Measurements from ENCODE around the gene RBMX2.
"Not testable (repeated sequence)": the region's sequence is repeated elsewhere in the genome, so short reads cannot be mapped to it uniquely, and the experiment has no call there.

Gene RBMX2

GRCh38 chrX:130414800-130415199 lies 13.0 kb downstream of the RBMX2 start:
- Histone ChIP-seq H3K9ac (ENCODE audit: low read length in 2 of 2) (no peak overlapping the region), H3K27me3 (ENCODE audit: control insufficient read depth in 1 of 2, insufficient read depth in 2 of 2, low read length in 2 of 2) (no peaks in the 10 kb centered on the region), H3K9me3 (ENCODE audit: control insufficient read depth in 2 of 2, low read length in 2 of 2) (no peaks in the 10 kb centered on the region), H3K4me1 (ENCODE audit: control insufficient read depth, insufficient read depth, low read length) (no peaks in the 10 kb centered on the region), H3K4me3 (ENCODE audit: low read length in 2 of 2) (no peak overlapping the region), H3K36me3 (ENCODE audit: control insufficient read depth in 2 of 2, insufficient read depth in 2 of 2, low read length in 2 of 2) (peaks cover 8 to 10% of the 10 kb centered on the region in 2 donors), H3K27ac (ENCODE audit: low read length) (no peak overlapping the region)

DNA sequence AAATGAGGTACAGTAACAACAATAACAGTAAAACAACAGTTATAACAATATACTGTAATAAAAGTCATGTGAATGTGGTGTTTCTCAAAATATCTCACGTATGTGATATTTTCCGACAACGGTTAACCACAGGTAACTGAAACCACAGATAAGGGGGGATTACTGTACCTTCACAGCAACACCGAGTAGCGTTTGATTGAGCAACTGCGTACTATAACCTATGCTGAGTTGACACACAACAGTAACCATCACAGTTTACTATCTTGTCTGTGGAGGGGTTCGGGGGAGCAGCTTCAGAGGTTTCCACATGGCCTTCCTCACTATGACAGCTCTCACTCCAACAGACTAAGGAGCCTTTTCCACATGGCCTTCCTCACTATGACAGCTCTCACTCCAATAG lies 13.4 kb downstream of the RBMX2 start:
- H3K27me3 ChIP-seq (ENCODE audit: control insufficient read depth in 1 of 2, insufficient read depth in 2 of 2, low read length in 2 of 2), result no peaks in the 10 kb centered on the region
- no peaks in the 10 kb centered on the region for H3K9me3 ChIP-seq (ENCODE audit: control insufficient read depth in 2 of 2, low read length in 2 of 2)
- H3K27ac ChIP-seq (ENCODE audit: low read length), result no peak overlapping the region
- H3K9ac ChIP-seq (ENCODE audit: low read length in 2 of 2), result no peak overlapping the region
- H3K36me3 ChIP-seq (ENCODE audit: control insufficient read depth in 2 of 2, insufficient read depth in 2 of 2, low read length in 2 of 2), result peaks cover 6 to 8% of the 10 kb centered on the region in 2 donors
- no peaks in the 10 kb centered on the region for H3K4me1 ChIP-seq (ENCODE audit: control insufficient read depth, insufficient read depth, low read length)
- H3K4me3 ChIP-seq (ENCODE audit: low read length in 2 of 2), result no peak overlapping the region

- Histone ChIP-seq H3K27ac (ENCODE audit: low read length) (no peak overlapping the region), H3K27me3 (ENCODE audit: control insufficient read depth in 1 of 2, insufficient read depth in 2 of 2, low read length in 2 of 2) (no peaks in the 10 kb centered on the region), H3K4me3 (ENCODE audit: low read length in 2 of 2) (no peak overlapping the region), H3K9ac (ENCODE audit: low read length in 2 of 2) (no peak overlapping the region), H3K4me1 (ENCODE audit: control insufficient read depth, insufficient read depth, low read length) (no peaks in the 10 kb centered on the region), H3K9me3 (ENCODE audit: control insufficient read depth in 2 of 2, low read length in 2 of 2) (no peaks in the 10 kb centered on the region), H3K36me3 (ENCODE audit: control insufficient read depth in 2 of 2, insufficient read depth in 2 of 2, low read length in 2 of 2) (peaks cover 2 to 3% of the 10 kb centered on the region in 2 donors)
These were observed 15.0 kb downstream of the RBMX2 start for GRCh38 chrX:130416785-130417184.

DNA sequence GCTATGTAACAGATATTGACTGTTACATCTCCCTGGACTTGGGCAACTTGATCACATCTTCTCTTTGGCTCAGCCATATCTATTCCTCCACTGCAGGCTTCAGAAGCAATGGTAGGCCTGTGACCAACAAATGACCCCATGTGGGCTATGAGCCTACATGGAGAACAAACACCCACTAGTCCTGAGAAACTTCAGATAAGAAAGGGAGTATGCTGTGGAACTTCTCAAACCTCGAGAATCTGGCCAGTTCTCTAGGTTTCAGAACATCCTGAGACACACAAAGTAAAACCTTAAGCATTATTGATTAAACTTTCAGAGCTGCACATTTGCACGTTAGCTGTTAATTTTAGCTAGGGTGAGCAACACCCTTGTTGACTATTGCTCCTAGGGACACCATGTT lies 16.3 kb downstream of the RBMX2 start:
- H3K27me3 ChIP-seq (ENCODE audit: control insufficient read depth in 1 of 2, insufficient read depth in 2 of 2, low read length in 2 of 2), result peaks cover 0 to 3% of the 10 kb centered on the region in 2 donors
- no peaks in the 10 kb centered on the region for H3K9me3 ChIP-seq (ENCODE audit: control insufficient read depth in 2 of 2, low read length in 2 of 2)
- peaks cover 0 to 3% of the 10 kb centered on the region in 2 donors for H3K36me3 ChIP-seq (ENCODE audit: control insufficient read depth in 2 of 2, insufficient read depth in 2 of 2, low read length in 2 of 2)
- H3K27ac ChIP-seq (ENCODE audit: low read length), result no peak overlapping the region
- no peak overlapping the region for H3K4me3 ChIP-seq (ENCODE audit: low read length in 2 of 2)
- H3K4me1 ChIP-seq (ENCODE audit: control insufficient read depth, insufficient read depth, low read length), result no peaks in the 10 kb centered on the region
- no peak overlapping the region for H3K9ac ChIP-seq (ENCODE audit: low read length in 2 of 2)

DNA sequence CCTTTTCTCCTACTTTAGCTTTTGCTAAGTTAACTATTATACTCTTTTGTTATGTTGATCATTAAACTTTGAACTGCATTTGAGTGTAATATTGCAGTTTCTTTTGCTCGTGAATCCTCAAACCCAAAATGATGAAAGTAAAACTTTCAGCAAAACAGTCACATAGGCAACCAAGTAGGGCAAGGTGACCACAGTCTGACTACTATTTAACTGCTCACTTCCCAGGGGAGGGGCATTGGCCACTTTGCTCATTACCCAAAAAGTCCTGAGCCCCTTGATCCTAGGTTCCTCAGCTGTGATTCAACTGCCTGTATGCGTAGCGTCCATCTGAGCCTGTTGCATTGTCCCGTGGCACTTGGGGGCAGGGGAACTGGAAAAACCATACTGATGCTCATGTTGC lies 17.0 kb downstream of the RBMX2 start:
- Histone ChIP-seq H3K9me3 (ENCODE audit: control insufficient read depth in 2 of 2, low read length in 2 of 2) (no peaks in the 10 kb centered on the region), H3K9ac (ENCODE audit: low read length in 2 of 2) (no peak overlapping the region), H3K4me1 (ENCODE audit: control insufficient read depth, insufficient read depth, low read length) (no peaks in the 10 kb centered on the region), H3K27ac (ENCODE audit: low read length) (no peak overlapping the region), H3K4me3 (ENCODE audit: low read length in 2 of 2) (no peak overlapping the region), H3K36me3 (ENCODE audit: control insufficient read depth in 2 of 2, insufficient read depth in 2 of 2, low read length in 2 of 2) (peaks cover 0 to 3% of the 10 kb centered on the region in 2 donors), H3K27me3 (ENCODE audit: control insufficient read depth in 1 of 2, insufficient read depth in 2 of 2, low read length in 2 of 2) (peaks cover 0 to 3% of the 10 kb centered on the region in 2 donors)

- Histone ChIP-seq H3K27me3 (ENCODE audit: control insufficient read depth in 1 of 2, insufficient read depth in 2 of 2, low read length in 2 of 2) (peaks cover 0 to 4% of the 10 kb centered on the region in 2 donors), H3K36me3 (ENCODE audit: control insufficient read depth in 2 of 2, insufficient read depth in 2 of 2, low read length in 2 of 2) (peaks cover 0 to 3% of the 10 kb centered on the region in 2 donors), H3K4me1 (ENCODE audit: control insufficient read depth, insufficient read depth, low read length) (no peaks in the 10 kb centered on the region), H3K9ac (ENCODE audit: low read length in 2 of 2) (no peak overlapping the region), H3K4me3 (ENCODE audit: low read length in 2 of 2) (no peak overlapping the region), H3K9me3 (ENCODE audit: control insufficient read depth in 2 of 2, low read length in 2 of 2) (no peaks in the 10 kb centered on the region), H3K27ac (ENCODE audit: low read length) (no peak overlapping the region)
These were observed 17.5 kb downstream of the RBMX2 start for GRCh38 chrX:130419263-130419662.

- Histone ChIP-seq H3K9ac (ENCODE audit: low read length in 2 of 2) (no peak overlapping the region), H3K9me3 (ENCODE audit: control insufficient read depth in 2 of 2, low read length in 2 of 2) (peaks cover 0 to 4% of the 10 kb centered on the region in 2 donors), H3K27me3 (ENCODE audit: control insufficient read depth in 1 of 2, insufficient read depth in 2 of 2, low read length in 2 of 2) (peaks cover 0 to 7% of the 10 kb centered on the region in 2 donors), H3K4me3 (ENCODE audit: low read length in 2 of 2) (no peak overlapping the region), H3K27ac (ENCODE audit: low read length) (no peak overlapping the region), H3K4me1 (ENCODE audit: control insufficient read depth, insufficient read depth, low read length) (no peaks in the 10 kb centered on the region), H3K36me3 (ENCODE audit: control insufficient read depth in 2 of 2, insufficient read depth in 2 of 2, low read length in 2 of 2) (no peaks in the 10 kb centered on the region)
These were observed 24.7 kb downstream of the RBMX2 start for GRCh38 chrX:130426531-130426930.

GRCh38 chrX:130429236-130429635 lies 27.4 kb downstream of the RBMX2 start:
- not testable (repeated sequence) for H3K27me3 ChIP-seq (ENCODE audit: control insufficient read depth in 1 of 2, insufficient read depth in 2 of 2, low read length in 2 of 2); H3K4me3 ChIP-seq (ENCODE audit: low read length in 2 of 2); H3K9ac ChIP-seq (ENCODE audit: low read length in 2 of 2); H3K36me3 ChIP-seq (ENCODE audit: control insufficient read depth in 2 of 2, insufficient read depth in 2 of 2, low read length in 2 of 2); H3K4me1 ChIP-seq (ENCODE audit: control insufficient read depth, insufficient read depth, low read length); H3K27ac ChIP-seq (ENCODE audit: low read length); H3K9me3 ChIP-seq (ENCODE audit: control insufficient read depth in 2 of 2, low read length in 2 of 2)

DNA sequence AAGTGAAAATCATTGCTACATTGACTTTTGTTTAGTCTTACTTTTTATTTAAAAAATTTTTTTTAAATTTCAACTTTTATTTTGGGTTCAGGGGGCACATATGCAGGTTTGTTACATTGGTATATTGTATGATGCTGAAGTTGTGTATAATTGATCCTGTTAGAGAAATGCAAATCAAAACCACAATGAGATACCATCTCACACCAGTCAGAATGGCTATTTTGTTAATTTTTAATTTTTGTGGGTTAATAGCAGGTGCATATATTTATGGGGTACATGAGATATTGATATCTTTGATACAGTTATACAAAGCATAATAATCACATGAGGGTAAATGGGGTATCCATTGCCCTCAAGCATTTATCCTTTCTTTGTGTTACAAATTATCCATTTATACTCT lies 34.1 kb downstream of the RBMX2 start:
- Histone ChIP-seq H3K9ac (ENCODE audit: low read length in 2 of 2) (no peak overlapping the region), H3K36me3 (ENCODE audit: control insufficient read depth in 2 of 2, insufficient read depth in 2 of 2, low read length in 2 of 2) (no peaks in the 10 kb centered on the region), H3K4me3 (ENCODE audit: low read length in 2 of 2) (no peak overlapping the region), H3K27me3 (ENCODE audit: control insufficient read depth in 1 of 2, insufficient read depth in 2 of 2, low read length in 2 of 2) (no peaks in the 10 kb centered on the region), H3K27ac (ENCODE audit: low read length) (no peak overlapping the region), H3K9me3 (ENCODE audit: control insufficient read depth in 2 of 2, low read length in 2 of 2) (no peaks in the 10 kb centered on the region), H3K4me1 (ENCODE audit: control insufficient read depth, insufficient read depth, low read length) (no peaks in the 10 kb centered on the region)

DNA sequence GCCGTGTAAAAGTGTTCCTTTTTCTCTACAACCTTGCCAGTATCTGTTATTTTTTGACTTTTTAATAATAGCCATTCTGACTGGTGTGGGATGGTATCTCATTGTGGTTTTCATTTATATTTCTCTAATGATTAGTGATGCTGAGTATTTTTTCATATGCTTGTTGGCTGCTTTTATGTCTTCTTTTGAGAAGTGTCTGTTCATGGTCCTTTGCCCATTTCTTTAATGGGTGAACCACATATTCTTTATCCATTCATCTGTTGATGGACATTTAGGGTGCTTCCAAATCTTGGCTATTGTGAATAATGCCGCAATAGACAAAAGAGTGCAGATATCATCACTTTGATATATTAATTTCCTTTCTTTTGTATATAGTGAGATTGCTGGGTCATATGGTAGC lies 36.2 kb downstream of the RBMX2 start:
- not testable (repeated sequence) for H3K27me3 ChIP-seq (ENCODE audit: control insufficient read depth in 1 of 2, insufficient read depth in 2 of 2, low read length in 2 of 2); H3K9ac ChIP-seq (ENCODE audit: low read length in 2 of 2); H3K4me1 ChIP-seq (ENCODE audit: control insufficient read depth, insufficient read depth, low read length); H3K36me3 ChIP-seq (ENCODE audit: control insufficient read depth in 2 of 2, insufficient read depth in 2 of 2, low read length in 2 of 2); H3K4me3 ChIP-seq (ENCODE audit: low read length in 2 of 2); H3K27ac ChIP-seq (ENCODE audit: low read length); H3K9me3 ChIP-seq (ENCODE audit: control insufficient read depth in 2 of 2, low read length in 2 of 2)

DNA sequence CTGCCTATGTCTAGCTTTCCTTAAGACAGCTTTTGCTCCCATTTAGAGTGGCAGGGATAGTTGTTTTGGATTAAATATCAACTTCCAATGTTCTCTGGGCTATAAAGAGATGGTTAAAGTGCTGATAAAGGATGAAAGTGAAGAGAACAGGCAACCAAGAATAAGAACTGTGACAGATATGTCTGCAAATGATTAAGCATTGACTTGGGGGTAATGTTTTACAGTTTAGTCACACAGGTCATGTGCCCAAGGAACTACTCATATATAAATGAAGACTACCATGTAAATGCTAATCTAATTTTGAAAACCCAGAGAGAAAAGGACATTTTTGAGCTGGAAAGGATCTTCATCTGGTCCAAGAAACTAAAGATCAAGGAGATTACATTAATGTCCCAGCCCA lies 42.1 kb downstream of the RBMX2 start:
- no peaks in the 10 kb centered on the region for H3K36me3 ChIP-seq (ENCODE audit: control insufficient read depth in 2 of 2, insufficient read depth in 2 of 2, low read length in 2 of 2)
- H3K9me3 ChIP-seq (ENCODE audit: control insufficient read depth in 2 of 2, low read length in 2 of 2), result no peaks in the 10 kb centered on the region
- no peak overlapping the region for H3K9ac ChIP-seq (ENCODE audit: low read length in 2 of 2)
- no peaks in the 10 kb centered on the region for H3K27me3 ChIP-seq (ENCODE audit: control insufficient read depth in 1 of 2, insufficient read depth in 2 of 2, low read length in 2 of 2)
- H3K27ac ChIP-seq (ENCODE audit: low read length), result no peak overlapping the region
- H3K4me3 ChIP-seq (ENCODE audit: low read length in 2 of 2), result no peak overlapping the region
- no peaks in the 10 kb centered on the region for H3K4me1 ChIP-seq (ENCODE audit: control insufficient read depth, insufficient read depth, low read length)

Measured in stomach smooth muscle (tissue), 2 donors.